Iris pigment epithelial cell (primary cell): Measurements from ENCODE around the gene PRODH2.

Experiments
- DNase-seq: peaks from one replicate; pipeline ENCODE4 v3.0.0-alpha.2; 2011; ENCODE audit warnings: low read depth

The PRODH2 gene

DNA sequence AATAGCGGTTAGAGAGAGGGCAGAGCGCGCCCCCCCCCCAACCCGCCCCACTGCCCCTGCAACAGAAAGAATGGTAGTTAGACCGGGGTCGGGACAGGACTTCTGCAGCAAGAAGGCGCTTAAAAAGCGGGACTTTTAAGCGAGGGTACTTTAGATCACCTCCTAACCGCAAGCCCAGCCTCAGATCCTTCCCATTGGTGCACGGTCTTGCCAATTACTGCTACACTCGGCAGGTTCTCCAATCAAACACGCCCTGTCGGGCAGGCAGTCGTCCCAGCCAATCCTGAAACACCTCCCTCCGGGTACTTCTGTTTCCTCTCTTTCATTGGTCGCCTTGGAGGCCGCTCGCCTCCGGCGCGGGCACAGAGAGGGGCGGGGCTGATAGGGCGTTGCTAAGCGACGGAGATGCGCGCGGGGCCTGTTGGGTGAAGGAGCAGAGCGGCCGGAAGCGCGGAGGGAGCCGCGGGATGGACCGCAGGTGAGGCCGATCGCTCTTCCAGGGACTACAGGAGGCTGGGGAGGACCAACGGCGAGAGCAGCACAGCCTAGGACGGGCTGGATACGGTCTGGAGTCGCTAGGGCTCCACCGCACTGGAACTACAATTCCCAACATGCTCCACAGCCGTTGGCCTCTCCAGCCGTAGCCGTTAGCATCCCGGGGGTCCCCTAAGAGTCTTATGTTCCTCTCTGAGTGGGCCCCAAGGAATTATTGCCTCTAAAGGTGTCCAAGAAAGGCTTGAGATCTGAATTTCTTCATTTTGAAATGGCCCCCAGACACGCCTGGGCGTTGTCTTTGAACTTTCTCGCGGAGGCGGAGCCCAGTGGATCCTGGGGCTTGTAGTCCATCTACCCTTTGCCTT is 54.7 kb downstream of the PRODH2 start, which contains the start of gene PROSER3:
TSS of gene PROSER3 (plus strand) at position 428 of the 860 bp plus-strand sequence. CDS start at position 468, 40 bp downstream.
- DNase-seq = peak; percentile 100

DNA sequence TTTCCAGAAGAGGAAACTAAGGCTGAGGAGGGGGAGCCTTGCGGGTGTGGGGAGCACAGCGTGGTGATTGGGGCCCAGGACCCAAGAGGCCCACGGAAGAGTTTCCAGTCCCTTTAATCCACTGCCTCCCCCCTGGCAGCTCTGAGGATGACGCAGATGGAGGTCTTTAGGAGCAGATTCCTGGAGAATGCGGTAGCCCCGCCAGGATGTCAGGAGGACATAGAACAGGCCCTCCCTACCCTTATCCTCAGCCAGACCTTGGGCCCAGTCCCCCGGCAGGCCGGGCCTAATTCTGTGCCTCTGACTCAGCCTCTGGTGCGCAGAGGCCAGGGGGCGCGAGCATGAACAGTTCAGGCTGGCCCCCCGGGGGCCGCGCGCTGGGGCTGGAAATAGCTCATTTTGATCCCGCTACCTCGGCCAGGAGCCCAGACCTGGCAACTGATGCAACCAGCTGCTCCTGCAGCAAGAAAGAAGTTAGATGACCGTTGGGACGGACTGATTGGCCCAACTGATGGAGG is 55.4 kb downstream of the PRODH2 start:
- DNase-seq = peak; percentile 90

DNA sequence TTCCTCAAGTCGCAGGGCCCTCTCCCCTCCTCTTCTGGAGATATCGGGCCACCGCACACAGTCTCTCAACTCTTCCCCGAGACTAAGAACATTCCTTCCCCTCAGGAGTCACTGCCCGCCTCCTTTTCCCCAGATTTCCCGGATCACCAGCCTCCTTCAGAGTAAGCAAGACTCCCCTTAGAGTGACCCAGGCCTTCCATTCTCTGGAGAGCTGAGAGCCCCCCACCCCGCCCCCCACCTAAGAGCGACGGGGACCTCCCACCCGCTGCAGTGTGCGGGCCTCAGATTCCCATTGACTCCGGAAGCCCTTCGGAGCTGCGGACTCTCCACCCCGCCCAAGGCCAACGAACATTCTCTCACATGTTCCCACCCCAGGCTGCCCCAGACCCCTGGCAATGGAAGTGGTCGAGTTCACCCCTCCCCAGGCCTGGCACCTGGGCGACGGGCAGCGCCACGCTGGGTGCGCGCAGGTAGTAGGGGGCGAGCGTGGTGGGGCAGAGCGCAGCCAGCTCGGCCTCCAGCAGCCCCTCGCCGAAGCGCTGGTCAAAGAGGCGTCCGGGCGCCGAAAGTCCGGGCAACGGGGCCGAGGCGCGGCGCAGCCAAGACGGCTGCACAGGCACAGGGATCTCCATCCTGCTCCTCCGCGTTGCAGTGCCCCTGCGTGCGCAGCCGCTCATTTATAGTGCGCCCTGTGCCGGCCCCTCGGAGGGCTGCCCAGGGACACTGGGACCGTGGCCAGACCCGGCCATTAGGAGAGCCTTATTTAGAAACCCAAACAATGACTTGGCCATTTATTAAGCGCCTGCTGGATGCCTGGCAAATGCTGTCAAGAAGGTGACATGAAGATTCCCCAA is 56.0 kb downstream of the PRODH2 start, which contains the start of gene HSPB6:
TSS of gene HSPB6 (minus strand) at position 653 of the 854 bp plus-strand sequence. CDS start at position 632, 21 bp downstream.
- peak; percentile 55 for DNase-seq

DNA sequence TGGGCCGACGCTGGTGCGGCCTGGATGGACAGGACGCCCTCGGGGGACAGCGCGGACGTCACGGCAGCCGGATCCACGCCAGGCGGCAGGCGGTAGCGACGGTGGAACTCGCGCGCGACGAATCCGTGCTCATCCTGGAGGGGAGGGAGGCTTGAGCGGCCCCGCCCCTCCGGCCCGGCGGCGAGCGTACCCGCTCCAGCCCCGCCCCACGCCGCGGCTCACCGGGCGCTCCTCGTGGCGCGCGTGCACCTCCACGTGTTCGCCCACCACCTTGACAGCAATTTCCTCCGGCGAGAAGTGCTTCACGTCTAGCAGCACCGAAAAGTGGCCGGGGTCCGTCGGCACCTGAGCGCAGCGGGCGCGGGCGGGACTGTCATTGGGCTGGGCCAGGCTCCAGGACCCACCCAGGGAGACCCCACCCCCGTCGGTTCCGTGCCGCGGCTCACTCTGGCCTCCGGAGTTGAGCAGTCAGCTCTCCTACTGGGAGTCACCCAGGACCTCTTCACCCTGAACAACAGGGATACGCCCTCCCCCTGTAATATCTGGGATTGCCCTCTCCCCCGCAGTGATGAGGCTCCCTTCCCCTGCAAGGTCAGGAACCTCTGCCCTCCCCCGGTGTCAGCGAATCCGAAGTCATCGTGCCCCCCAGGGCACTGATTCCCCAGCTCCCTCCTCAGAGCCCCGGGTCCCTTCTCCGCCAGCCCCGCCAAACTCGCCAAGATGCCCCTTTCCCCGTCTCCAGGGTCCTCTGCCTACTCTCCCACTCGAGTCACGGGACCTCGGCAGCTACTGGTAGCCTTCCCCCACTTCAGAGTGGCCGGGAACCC is 56.9 kb downstream of the PRODH2 start:
- peak; percentile 77 for DNase-seq

DNA sequence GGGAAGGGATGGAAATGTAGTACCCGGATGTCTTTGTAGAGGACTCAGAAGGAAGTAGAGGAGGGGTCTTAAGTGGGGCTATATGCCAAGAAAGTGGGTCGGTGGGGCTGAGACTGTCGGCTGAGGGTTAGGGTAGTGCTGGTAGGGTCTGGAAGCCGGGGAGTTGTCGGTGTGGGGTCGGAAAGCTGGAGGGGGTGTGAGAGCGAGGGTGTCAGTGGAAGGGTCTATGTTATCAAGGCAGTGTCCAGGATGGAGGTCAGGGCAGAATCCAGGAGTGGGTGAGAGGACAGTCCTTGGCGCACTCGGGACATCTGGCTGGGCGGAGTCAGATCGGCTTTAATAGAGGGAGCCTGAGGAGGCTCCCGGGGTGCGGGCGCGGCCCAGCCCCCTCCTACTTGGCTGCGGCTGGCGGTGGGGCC is 57.5 kb downstream of the PRODH2 start:
- DNase-seq = no peak

DNA sequence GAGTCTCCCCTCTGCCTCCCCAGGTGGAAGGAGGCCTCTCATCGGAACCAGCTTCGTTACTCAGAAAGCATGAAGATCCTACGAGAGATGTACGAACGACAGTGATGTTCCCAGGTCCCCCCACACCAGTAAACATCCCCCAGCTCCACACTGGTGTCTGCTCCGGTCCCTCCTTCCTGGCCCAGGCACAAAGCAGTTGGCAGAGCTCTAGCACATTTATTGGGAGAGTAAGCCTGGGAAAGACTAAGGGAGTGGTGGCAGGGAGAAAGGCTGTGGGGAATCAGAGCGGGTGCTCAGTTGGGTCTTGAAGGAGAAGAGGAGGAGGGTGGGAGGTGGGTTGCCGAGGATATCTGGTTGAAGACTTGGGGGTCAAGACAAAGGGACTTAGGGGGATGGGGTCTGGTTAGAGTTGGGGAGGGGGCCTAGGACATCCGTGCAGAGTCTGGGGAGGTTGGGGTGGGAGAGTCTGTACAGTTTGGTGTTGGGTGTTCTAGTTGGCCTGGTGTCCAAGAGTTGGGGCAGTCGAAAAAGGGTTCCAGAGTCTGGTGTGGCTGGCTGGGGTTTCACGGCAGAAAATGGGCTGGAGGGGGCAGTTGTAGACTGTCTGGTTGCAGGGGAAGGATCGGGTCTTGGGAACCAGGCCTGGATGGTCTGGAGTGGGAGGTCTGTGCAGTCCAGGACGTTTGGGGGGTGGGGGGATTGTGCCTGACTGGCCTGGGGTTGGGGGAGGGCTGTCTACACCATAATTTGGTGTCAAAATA is 58.1 kb downstream of the PRODH2 start:
- DNase-seq = no peak

DNA sequence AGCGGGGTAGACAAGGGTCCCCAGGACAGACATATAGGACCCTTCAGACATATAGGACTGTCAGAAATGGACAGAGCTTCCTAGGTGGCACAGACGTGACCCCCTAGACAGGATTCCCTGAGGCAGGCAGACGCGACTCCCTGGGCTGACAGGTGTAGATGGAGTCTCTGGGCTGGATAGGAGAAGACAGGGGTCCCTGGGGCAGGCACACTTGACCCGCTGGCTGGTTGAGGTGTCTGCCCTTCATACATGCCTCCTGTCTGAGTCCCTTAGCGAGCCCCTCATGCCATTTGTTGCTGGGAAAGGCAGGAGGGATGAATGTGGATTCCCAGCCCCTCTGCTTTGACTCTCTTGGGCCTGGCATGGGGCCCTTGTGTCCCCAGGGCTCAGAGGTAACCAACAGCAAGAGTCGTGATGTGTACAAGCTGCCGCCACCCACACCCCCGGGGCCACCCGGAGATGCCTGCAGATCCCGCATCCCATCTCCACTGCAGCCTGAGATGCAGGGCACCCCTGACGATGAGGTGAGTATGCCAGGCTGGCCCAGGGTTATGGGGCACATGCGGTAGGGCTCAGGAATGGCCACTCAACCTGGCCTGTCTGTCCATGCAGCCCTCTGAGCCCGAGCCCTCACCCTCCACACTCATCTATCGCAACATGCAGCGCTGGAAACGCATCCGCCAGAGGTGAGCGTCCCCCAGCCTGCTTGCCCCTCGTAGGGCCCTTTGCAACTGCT is 58.8 kb downstream of the PRODH2 start:
- no peak for DNase-seq

DNA sequence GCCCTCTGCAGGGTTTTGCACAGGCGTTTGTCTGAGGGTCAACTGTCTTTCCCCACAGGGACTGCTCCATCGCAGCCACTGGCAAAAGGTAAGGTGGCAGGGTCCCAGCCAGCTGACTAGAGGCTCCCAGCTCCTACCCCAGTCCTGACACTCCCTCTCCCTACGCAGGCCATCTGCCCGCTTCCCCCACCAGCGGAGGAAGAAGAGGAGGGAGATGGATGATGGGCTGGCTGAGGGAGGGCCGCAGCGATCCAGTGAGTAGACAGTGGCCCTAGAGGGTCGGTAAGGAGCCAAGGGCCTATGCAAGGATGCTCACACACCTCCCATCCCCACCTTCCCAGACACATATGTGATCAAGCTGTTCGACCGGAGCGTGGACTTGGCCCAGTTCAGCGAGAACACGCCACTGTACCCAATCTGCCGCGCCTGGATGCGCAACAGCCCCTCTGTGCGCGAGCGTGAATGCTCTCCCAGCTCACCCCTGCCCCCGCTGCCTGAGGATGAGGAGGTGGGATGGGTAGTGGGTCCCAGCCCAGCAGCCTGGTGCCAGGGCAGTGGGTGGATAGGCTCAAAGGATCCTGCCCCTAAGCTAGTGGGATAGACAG is 59.8 kb downstream of the PRODH2 start:
- no peak for DNase-seq

DNA sequence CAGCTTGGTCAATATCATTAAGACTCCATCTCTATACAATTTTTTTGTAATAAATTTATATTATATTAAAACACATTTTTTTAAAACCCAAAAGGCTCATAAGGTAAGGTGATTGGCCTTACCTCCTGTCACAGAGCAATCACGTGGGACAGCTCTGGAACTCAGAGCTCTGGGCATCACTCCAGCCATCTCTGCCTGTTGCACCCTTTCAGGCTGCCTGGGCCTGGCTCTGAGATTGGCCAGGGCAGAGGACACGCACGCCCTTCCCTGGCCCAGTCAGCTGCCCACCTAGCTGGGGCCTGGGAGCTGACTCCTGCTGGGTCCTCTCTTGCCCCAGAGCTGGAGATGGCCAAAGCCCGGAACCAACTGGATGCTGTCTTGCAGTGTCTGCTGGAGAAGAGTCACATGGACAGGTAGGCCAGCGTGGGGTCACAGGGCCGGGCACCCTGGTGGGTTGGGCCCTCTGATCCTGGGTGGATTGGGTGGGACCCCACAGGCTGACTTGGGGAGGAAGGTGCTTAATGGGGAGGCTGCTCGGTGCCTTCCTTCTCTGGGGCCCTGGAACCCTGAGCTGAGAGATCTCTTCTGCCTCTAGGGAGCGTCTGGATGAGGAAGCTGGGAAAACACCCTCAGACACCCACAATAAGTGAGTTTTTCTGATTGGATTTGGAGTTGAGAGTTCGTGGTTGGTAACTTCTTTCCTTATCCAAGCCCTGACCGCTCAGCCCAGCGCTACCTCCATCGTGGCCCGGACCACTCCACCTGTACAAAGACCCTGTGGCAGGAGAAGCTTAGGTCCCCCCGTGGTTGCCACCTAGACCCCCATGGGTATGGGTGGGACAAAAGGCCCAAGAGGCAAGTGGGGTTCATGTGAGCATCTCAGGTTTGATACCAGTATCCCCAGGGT is 60.6 kb downstream of the PRODH2 start:
- no peak for DNase-seq

DNA sequence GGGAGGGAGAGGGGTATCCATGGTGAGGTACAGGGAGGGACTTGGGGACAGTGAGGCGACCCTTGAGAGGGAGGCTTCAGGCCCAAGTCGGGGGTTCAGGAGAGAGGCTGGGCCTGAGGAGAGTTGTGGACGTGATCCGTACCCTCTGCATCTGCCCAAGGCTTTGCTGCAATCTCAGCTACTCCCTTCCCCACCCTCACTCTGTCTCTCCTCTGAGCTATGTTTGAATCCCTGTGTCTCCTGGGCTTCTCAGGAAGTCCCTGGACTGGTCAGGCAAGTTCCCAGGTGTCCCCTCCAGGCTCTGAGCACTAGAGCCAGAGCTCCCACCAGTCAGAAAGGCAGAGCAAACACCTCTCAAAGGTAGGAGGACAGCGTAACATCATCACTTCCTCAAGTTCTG is 62.5 kb downstream of the PRODH2 start:
- no peak for DNase-seq
